ENCODE measurements around the gene ELL2.

- TF ChIP-seq EZH2 (IDR thresholded peaks at IDR 0.05; ENCODE audit: low read length, missing control alignments), result no peak
- TF ChIP-seq, protein P1, sequence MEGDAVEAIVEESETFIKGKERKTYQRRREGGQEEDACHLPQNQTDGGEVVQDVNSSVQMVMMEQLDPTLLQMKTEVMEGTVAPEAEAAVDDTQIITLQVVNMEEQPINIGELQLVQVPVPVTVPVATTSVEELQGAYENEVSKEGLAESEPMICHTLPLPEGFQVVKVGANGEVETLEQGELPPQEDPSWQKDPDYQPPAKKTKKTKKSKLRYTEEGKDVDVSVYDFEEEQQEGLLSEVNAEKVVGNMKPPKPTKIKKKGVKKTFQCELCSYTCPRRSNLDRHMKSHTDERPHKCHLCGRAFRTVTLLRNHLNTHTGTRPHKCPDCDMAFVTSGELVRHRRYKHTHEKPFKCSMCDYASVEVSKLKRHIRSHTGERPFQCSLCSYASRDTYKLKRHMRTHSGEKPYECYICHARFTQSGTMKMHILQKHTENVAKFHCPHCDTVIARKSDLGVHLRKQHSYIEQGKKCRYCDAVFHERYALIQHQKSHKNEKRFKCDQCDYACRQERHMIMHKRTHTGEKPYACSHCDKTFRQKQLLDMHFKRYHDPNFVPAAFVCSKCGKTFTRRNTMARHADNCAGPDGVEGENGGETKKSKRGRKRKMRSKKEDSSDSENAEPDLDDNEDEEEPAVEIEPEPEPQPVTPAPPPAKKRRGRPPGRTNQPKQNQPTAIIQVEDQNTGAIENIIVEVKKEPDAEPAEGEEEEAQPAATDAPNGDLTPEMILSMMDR (conservative IDR thresholded peaks at IDR 0.05 in 1 of 2, IDR thresholded peaks at IDR 0.05 in 1 of 2; ENCODE audit: low read depth in 1 of 2, low read length in 2 of 2), result no peak
Observed at GRCh38 chr5:95881833-95882232, 79.8 kb downstream of the ELL2 start.

Measured in fibroblast of lung (primary cell).